A549 (cell line): ENCODE data around the gene TMUB2. TPM values are rescaled to one million over a fixed set of nuclear protein-coding genes. Genes with fewer than 3 reads are reported as not detected.
A peak's percentile ranks its signal among the peaks of the same experiment; 100 is the strongest.

Experiments
- ATAC-seq, 2 experiments: fragments of 200-7000 bp in 1 of 2; fragments of >200 bp in 1 of 2; cut with Nextera tagmentation in 1 of 2; cut with Tn5 transposase in 1 of 2; 3 replicates each; pipeline versions ENCODE4 v1.8.0 to v1.9.1; 2018 to 2020; ENCODE audit warnings: mild to moderate bottlenecking in 1 of 2, moderate library complexity in 1 of 2
- CTCF ChIA-PET: fragments of 300-600 bp; sonication (Branson Sonifier 250); formaldehyde crosslinking; extraction: SDS; loops from one replicate; lab custom pipeline; 2021; ENCODE audit warnings: antibody characterized with exemption, inconsistent platforms; lab: Yijun Ruan, JAX
- POLR2A ChIA-PET: fragments of 350-600 bp; formaldehyde crosslinking; extraction: SDS; loops from one replicate; lab custom pipeline; 2021; ENCODE audit warnings: antibody characterized with exemption, inconsistent platforms; lab: Yijun Ruan, JAX
- DNase-seq, 2 experiments: peaks; one replicate each; pipeline versions ENCODE4 v3.0.0 to v3.0.0-alpha.2; 2011 to 2016; ENCODE audit warnings: low read depth in 1 of 2, low spot score in 1 of 2
- FAIRE-seq: peaks from 2 replicates; lab custom pipeline; 2011; peaks lifted over from hg19 to GRCh38; lab: Jason Lieb, UNC
- H3K27ac ChIP-seq, 2 experiments: fragments of >200 bp; sonication (Bioruptor Twin); formaldehyde crosslinking; 3 replicates each; pipeline ENCODE4 v1.5.1; 2016 to 2017
- H3K4me1 ChIP-seq: fragments of >200 bp; sonication (Bioruptor Twin); formaldehyde crosslinking; 3 replicates; pipeline ENCODE4 v1.6.1; 2016
- H3K4me2 ChIP-seq: fragments of >200 bp; sonication (Bioruptor Twin); formaldehyde crosslinking; 3 replicates; pipeline ENCODE4 v1.6.1; 2016
- H3K4me3 ChIP-seq: fragments of >200 bp; sonication (Bioruptor Twin); formaldehyde crosslinking; 3 replicates; pipeline ENCODE4 v1.5.1; 2016
- H3K9me3 ChIP-seq: fragments of >200 bp; sonication (Bioruptor Twin); formaldehyde crosslinking; 3 replicates; pipeline ENCODE4 v1.6.1; 2016
- ATOH8 ChIP-seq: fragments of 250-450 bp; sonication (Bioruptor Pico); IDR thresholded peaks from 2 replicates; pipeline ENCODE4 v1.5.0; 2020; ENCODE audit warnings: low read depth, mild to moderate bottlenecking, moderate library complexity
- CBX8 ChIP-seq: fragments of 200-600 bp; sonication (generic); IDR thresholded peaks from 2 replicates; pipeline ENCODE4 v1.6.1; 2016
- CEBPB ChIP-seq, 2 experiments: fragments of >200 bp in 1 of 2; sonication (Bioruptor Twin) in 1 of 2; formaldehyde crosslinking in 1 of 2; IDR thresholded peaks; 2 replicates each; pipeline ENCODE4 v1.6.1; 2012 to 2016
- CHD2 ChIP-seq: fragments of 150-350 bp; IDR thresholded peaks from 2 replicates; pipeline ENCODE4 v1.6.1; 2014; ENCODE audit warnings: low read length; ENCODE audit not compliant: partially characterized antibody
- CHD4 ChIP-seq: fragments of 200-600 bp; sonication (generic); IDR thresholded peaks from 2 replicates; pipeline ENCODE4 v1.6.1; 2016; ENCODE audit warnings: antibody characterized with exemption, mild to moderate bottlenecking, borderline replicate concordance
- E2F6 ChIP-seq: IDR thresholded peaks from 2 replicates; pipeline ENCODE4 v1.6.1; 2012; ENCODE audit warnings: low read depth, borderline replicate concordance
- EHF ChIP-seq: fragments of 250-450 bp; sonication (Bioruptor Pico); IDR thresholded peaks from 2 replicates; pipeline ENCODE4 v1.5.0; 2020; ENCODE audit warnings: mild to moderate bottlenecking
- EHMT2 ChIP-seq: fragments of 200-600 bp; sonication (generic); IDR thresholded peaks from 2 replicates; pipeline ENCODE4 v1.6.1; 2016; ENCODE audit warnings: antibody characterized with exemption, low read depth, mild to moderate bottlenecking, moderate library complexity
- ELK1 ChIP-seq: fragments of 150-350 bp; IDR thresholded peaks from 2 replicates; pipeline ENCODE4 v1.6.1; 2014; ENCODE audit warnings: low read depth, mild to moderate bottlenecking, low read length
- EP300 ChIP-seq, 2 experiments: fragments of >200 bp; sonication (Bioruptor Twin); formaldehyde crosslinking; IDR thresholded peaks; 2 replicates in 1 of 2; 3 replicates in 1 of 2; pipeline ENCODE4 v1.6.1; 2016 to 2017
- FOSB ChIP-seq: fragments of 250-450 bp; sonication (Bioruptor Pico); IDR thresholded peaks from 2 replicates; pipeline ENCODE4 v1.5.0; 2020; ENCODE audit warnings: mild to moderate bottlenecking, moderate library complexity
- FOSL2 ChIP-seq, 2 experiments: fragments of 450-650 bp in 1 of 2; fragments of >200 bp in 1 of 2; sonication (Bioruptor Twin) in 1 of 2; formaldehyde crosslinking; IDR thresholded peaks; 2 replicates each; pipeline versions ENCODE4 v1.5.0 to v1.6.1; 2016 to 2020; ENCODE audit warnings: mild to moderate bottlenecking in 1 of 2, moderate library complexity in 1 of 2
- HMGXB4 ChIP-seq: fragments of 250-450 bp; sonication (Bioruptor Pico); IDR thresholded peaks from 2 replicates; pipeline ENCODE4 v1.5.0; 2021; ENCODE audit warnings: mild to moderate bottlenecking, moderate library complexity, borderline replicate concordance
- HOXB13 ChIP-seq: fragments of 250-450 bp; sonication (Bioruptor Pico); IDR thresholded peaks from 2 replicates; pipeline ENCODE4 v1.5.0; 2020; ENCODE audit warnings: low read depth, mild to moderate bottlenecking, moderate library complexity
- HOXB5 ChIP-seq: fragments of 250-450 bp; sonication (Bioruptor Pico); IDR thresholded peaks from 2 replicates; pipeline ENCODE4 v1.5.0; 2020; ENCODE audit warnings: mild to moderate bottlenecking, moderate library complexity
- JUN ChIP-seq, 2 experiments: fragments of >200 bp; sonication (Bioruptor Twin); formaldehyde crosslinking; IDR thresholded peaks; 2 replicates in 1 of 2; 3 replicates in 1 of 2; pipeline ENCODE4 v1.6.1; 2016 to 2017
- JUNB ChIP-seq: fragments of >200 bp; sonication (Bioruptor Twin); formaldehyde crosslinking; IDR thresholded peaks from 2 replicates; pipeline ENCODE4 v1.6.1; 2016
- MAZ ChIP-seq: fragments of 150-350 bp; IDR thresholded peaks from 2 replicates; pipeline ENCODE4 v1.6.1; 2014; ENCODE audit warnings: antibody characterized with exemption, low read depth, low read length, borderline replicate concordance
- MYC ChIP-seq: IDR thresholded peaks from 2 replicates; pipeline ENCODE4 v1.6.1; 2012; ENCODE audit warnings: mild to moderate bottlenecking, inconsistent platforms, low read length, improper control_type of control experiment, borderline replicate concordance
- NFE2L2 ChIP-seq: fragments of 150-350 bp; conservative IDR thresholded peaks from 2 replicates; pipeline ENCODE4 v1.6.1; 2014; ENCODE audit warnings: low read length
- NPAS2 ChIP-seq: fragments of 250-450 bp; sonication (Bioruptor Pico); IDR thresholded peaks from 2 replicates; pipeline ENCODE4 v1.8.0; 2022; ENCODE audit warnings: mild to moderate bottlenecking, moderate library complexity, borderline replicate concordance
- NR3C1 ChIP-seq: fragments of >200 bp; sonication (Bioruptor Twin); formaldehyde crosslinking; IDR thresholded peaks from 3 replicates; pipeline ENCODE4 v1.6.1; 2017
- PBX3 ChIP-seq: IDR thresholded peaks from 2 replicates; pipeline ENCODE4 v1.6.1; 2012
- POLR2A ChIP-seq: IDR thresholded peaks from 2 replicates; pipeline ENCODE4 v1.6.1; 2012; ENCODE audit warnings: mild to moderate bottlenecking, low read length
- RAD21 ChIP-seq, 2 experiments: fragments of >200 bp in 1 of 2; sonication (Bioruptor Twin) in 1 of 2; formaldehyde crosslinking in 1 of 2; IDR thresholded peaks in 1 of 2; conservative IDR thresholded peaks in 1 of 2; 2 replicates in 1 of 2; 3 replicates in 1 of 2; pipeline ENCODE4 v1.6.1; 2012 to 2018; ENCODE audit warnings: inconsistent platforms in 1 of 2
- RARB ChIP-seq: fragments of 250-450 bp; sonication (Bioruptor Pico); IDR thresholded peaks from 2 replicates; pipeline ENCODE4 v1.8.0; 2021; ENCODE audit warnings: mild to moderate bottlenecking, moderate library complexity
- RCOR1 ChIP-seq: fragments of 150-350 bp; IDR thresholded peaks from 2 replicates; pipeline ENCODE4 v1.6.1; 2014; ENCODE audit warnings: antibody characterized with exemption, low read length, low read depth
- RFX5 ChIP-seq: fragments of 450-650 bp; IDR thresholded peaks from 2 replicates; pipeline ENCODE4 v1.7.1; 2014; ENCODE audit warnings: antibody characterized with exemption, mild to moderate bottlenecking, moderate library complexity
- TFCP2L1 ChIP-seq: fragments of 250-450 bp; sonication (Bioruptor Pico); IDR thresholded peaks from 2 replicates; pipeline ENCODE4 v1.5.0; 2021; ENCODE audit warnings: mild to moderate bottlenecking
- TP53 ChIP-seq: fragments of 250-450 bp; sonication (Bioruptor Pico); IDR thresholded peaks from 2 replicates; pipeline ENCODE4 v1.5.0; 2021; ENCODE audit warnings: mild to moderate bottlenecking, moderate library complexity
- USF2 ChIP-seq: fragments of 450-650 bp; IDR thresholded peaks from 2 replicates; pipeline ENCODE4 v1.6.1; 2014; ENCODE audit warnings: antibody characterized with exemption
- ZFP36 ChIP-seq: fragments of 450-650 bp; IDR thresholded peaks from 2 replicates; pipeline ENCODE4 v1.6.1; 2014; ENCODE audit warnings: borderline replicate concordance; ENCODE audit not compliant: partially characterized antibody
- whole genome bisulfite sequencing: methylation state at CpG from one replicate; pipeline ENCODE4 v1.1.6; 2017; ENCODE audit errors: missing lambda C conversion rate; 5-methylcytosine and 5-hydroxymethylcytosine counted together
- polyA plus RNA-seq, 4 experiments: library from polyadenylated mRNA; depleted of rRNA in 3 of 4; stranded (reverse); fragments of >200 nt; fragmentation: RNase III in 1 of 4; extraction: RNeasy Plus Mini Kit Qiagen cat#74134 plus additional on column Dnase treatment in 1 of 4; gene quantifications; 2 replicates in 3 of 4; 3 replicates in 1 of 4; pipeline ENCODE4 v1.2.3, GENCODE V29; 2011 to 2017

The TMUB2 gene
- polyA plus RNA-seq, 2 of the 4 experiments (the other 2 are of a cell fraction): 36.2 to 42.0 TPM

GRCh38 chr17:44137891-44138709, 48.7 kb upstream of the TMUB2 start:
- under 1% methylated on average over 20 of the region's 20 CpGs for WGBS
- peak overlapping the region; percentile 85 for H3K4me2 ChIP-seq
- H3K4me1 ChIP-seq: peaks cover 26% of the 10 kb centered on the region
- ATAC-seq (peak; percentile 88), FAIRE-seq (no peak), DNase-seq (peak; percentile 98 to 99)
- no peaks in the 10 kb centered on the region for H3K9me3 ChIP-seq
- H3K4me3 ChIP-seq: peak overlapping the region; percentile 33
- peak overlapping the region; percentile 68 to 87 for H3K27ac ChIP-seq
- POLR2A ChIA-PET: interaction anchor here (0.7 to 2.1 kb wide), 6 partner anchors 14 to 72 kb away, joined by 3 to 23 read pairs (median 8); partner anchors contain the start of genes HDAC5, LSM12 and TMUB2
- CTCF ChIA-PET: interaction anchor here (0.7 to 14.3 kb wide), 18 partner anchors 8 to 212 kb away, joined by 3 to 163 read pairs (median 4); partner anchors contain the start of gene HDAC5
- TF ChIP-seq CEBPB (IDR thresholded peaks at IDR 0.05) (peak in 1 of 2 experiments; percentile 52; a peak in 1 of 4 replicates), PBX3 (peak; percentile 73; the same call in 1 of the 2 replicates), RAD21 (conservative IDR thresholded peaks at IDR 0.05 in 1 of 2, IDR thresholded peaks at IDR 0.05 in 1 of 2) (no peak; a peak in 1 of 5 replicates), MYC (peak; percentile 58; the same call in 1 of the 2 replicates), FOSB (CRISPR knock-in tag) (no peak), ATOH8 (CRISPR knock-in tag) (no peak), CHD4 (no peak), RARB (CRISPR knock-in tag) (no peak), HOXB5 (CRISPR knock-in tag) (no peak), HOXB13 (no peak), TP53 (CRISPR knock-in tag) (no peak), RCOR1 (no peak), CHD2 (no peak), EHF (CRISPR knock-in tag) (no peak), RFX5 (no peak), HMGXB4 (no peak), EHMT2 (no peak), MAZ (peak; percentile 13; the same call in 1 of the 2 replicates), POLR2A (no peak), NPAS2 (CRISPR knock-in tag) (no peak), ZFP36 (no peak), CBX8 (no peak), FOSL2 (IDR thresholded peaks at IDR 0.05) (peak; percentile 95), FOSL2 (CRISPR knock-in tag; IDR thresholded peaks at IDR 0.05) (peak; percentile 99), JUN (IDR thresholded peaks at IDR 0.05) (peak; percentile 69 to 76; a peak in 4 of 5 replicates), JUNB (peak; percentile 89), NFE2L2 (0 out of 2 replicates have a peak, but pooled peaks have one; percentile 2), E2F6 (peak; percentile 46; the same call in 1 of the 2 replicates), USF2 (no peak), EP300 (IDR thresholded peaks at IDR 0.05) (peak in 1 of 2 experiments; percentile 27; a peak in 1 of 5 replicates), TFCP2L1 (no peak), ELK1 (no peak), NR3C1 (no peak)
